Measurements from ENCODE around the gene TJP1.
"Not testable (repeated sequence)": the region's sequence is repeated elsewhere in the genome, so short reads cannot be mapped to it uniquely, and the experiment has no call there.

The TJP1 gene

DNA sequence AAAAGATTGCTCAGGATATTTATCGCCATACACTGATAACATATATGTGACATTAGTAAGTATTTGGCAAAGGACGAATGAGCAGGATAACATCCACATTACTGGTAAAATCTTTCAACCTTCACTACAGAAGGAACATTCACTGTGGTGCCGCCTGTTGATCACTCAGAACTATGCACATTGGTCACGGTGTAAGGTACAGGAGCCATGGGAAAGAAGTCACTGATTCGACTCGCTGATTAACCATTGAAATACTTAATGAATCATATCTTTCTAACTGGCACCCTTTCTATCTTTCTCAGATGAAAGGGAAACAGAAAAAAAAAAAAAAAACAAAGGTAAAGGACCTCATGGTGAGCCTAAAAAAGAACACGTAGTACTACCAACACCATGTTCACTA lies 68.8 kb downstream of the TJP1 start:
- no peak for DNase-seq (ENCODE audit: low spot score)

DNA sequence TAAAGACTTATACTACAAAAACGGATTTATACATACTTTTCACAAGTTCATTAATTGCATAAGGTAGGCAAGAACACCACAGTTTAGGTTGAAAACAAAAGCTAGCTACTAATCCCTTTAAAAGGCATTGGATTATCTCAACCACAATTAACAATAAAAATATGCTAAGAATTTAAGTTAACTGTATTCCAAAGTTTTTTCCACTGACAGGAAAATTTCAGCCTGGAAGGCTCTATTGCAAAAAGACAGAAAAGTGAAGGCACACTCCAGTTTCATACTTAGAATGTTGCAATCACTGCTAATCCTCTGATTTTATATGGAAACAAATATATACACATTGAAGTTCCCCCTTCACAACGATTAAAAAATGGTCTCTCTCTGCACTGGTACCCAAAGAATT lies 71.5 kb downstream of the TJP1 start:
- DNase-seq (ENCODE audit: low spot score): no peak

- DNase-seq (ENCODE audit: low spot score): no peak
Observed at GRCh38 chr15:29749365-29750086, 72.7 kb downstream of the TJP1 start.

DNA sequence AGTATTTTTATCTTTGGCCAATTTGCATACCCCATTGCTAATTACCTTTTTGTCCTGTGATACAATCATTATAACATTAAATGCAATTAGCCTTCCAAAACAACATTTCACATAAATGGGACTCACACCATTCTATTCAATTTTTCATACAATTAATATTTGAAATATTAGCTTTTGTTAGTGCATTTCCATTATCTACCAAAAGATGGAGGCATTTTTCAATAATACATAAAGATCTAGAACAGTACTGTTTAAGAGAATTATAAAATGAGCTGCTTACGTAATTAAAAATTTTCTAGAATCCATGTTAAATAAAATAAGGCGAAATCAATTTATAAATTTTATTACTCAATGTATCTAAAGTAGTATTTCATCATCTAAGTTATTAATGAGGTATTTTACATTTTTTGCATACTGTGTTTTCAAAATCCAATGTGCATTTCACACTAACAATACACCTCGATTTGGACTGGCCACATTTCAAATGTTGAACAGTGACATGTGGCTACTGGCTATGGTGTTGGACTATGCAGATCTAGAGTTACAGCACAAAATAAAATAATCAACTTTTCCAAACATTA lies 74.3 kb downstream of the TJP1 start:
- no peak for DNase-seq (ENCODE audit: low spot score)

- DNase-seq (ENCODE audit: low spot score): no peak
Observed at GRCh38 chr15:29743475-29743874, 78.8 kb downstream of the TJP1 start.

- no peak for DNase-seq (ENCODE audit: low spot score)
Observed at GRCh38 chr15:29740692-29741311, 81.5 kb downstream of the TJP1 start.

DNA sequence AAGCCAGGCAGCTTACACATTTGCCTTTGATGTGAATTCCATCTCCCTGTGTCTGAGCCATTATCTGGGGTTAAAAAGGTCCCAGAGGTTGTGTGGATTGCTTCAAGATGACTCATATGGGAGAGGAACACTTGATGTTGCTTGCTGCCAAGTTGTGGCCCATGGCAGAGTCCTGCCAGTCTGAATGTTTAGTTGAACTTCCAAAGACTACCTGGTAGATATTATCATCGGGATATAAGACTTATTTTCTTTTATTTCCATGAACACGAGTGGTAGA lies 85.6 kb downstream of the TJP1 start:
- DNase-seq (ENCODE audit: low spot score): peak; percentile 96

- peak; percentile 8 for DNase-seq (ENCODE audit: low spot score)
Observed at GRCh38 chr15:29736012-29736743, 86.1 kb downstream of the TJP1 start.

- DNase-seq (ENCODE audit: low spot score): peak; percentile 8
Observed at GRCh38 chr15:29734917-29735572, 87.2 kb downstream of the TJP1 start.

GRCh38 chr15:29731865-29732264 lies 90.4 kb downstream of the TJP1 start:
- no peak for DNase-seq (ENCODE audit: low spot score)

DNA sequence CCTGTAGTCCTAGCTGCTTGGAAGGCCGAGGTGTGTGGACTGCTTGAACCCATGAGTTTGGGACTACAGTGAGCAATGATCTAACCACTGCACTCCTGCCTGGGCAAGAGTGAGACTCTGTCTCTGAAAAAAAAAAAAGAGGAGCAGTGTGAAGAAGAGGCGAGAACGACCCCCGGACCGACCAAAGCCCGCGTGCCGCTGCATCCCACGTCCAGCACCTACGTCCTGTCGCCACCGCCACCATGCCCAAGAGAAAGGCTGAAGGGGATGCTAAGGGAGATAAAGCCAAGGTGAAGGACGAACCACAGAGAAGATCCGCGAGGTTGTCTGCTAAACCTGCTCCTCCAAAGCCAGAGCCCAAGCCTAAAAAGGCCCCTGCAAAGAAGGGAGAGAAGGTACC lies 91.8 kb downstream of the TJP1 start:
- not testable (repeated sequence) for DNase-seq (ENCODE audit: low spot score)

DNA sequence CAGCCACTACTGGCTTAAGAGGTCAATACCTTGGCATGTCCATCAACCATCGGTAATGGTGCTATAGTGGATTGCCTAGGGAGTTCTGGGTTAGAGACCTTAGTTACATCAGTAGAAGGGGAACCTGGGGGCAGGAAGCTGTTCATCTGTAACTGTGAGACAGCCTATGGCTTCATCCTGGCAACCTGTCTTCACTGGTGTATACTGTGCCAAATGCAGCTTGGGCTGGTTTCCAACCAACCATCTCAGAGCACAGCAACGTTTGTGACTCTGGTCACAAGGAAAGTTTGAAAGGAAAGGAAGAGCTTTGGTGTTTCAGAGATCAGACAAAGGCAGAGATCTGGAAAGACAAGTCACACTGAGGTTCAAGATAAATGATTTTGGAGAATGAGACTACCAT lies 93.8 kb downstream of the TJP1 start:
- no peak for DNase-seq (ENCODE audit: low spot score)

GRCh38 chr15:29727871-29728270 lies 94.4 kb downstream of the TJP1 start:
- no peak for DNase-seq (ENCODE audit: low spot score)

GRCh38 chr15:29726553-29726952 lies 95.7 kb downstream of the TJP1 start:
- DNase-seq (ENCODE audit: low spot score): no peak

DNA sequence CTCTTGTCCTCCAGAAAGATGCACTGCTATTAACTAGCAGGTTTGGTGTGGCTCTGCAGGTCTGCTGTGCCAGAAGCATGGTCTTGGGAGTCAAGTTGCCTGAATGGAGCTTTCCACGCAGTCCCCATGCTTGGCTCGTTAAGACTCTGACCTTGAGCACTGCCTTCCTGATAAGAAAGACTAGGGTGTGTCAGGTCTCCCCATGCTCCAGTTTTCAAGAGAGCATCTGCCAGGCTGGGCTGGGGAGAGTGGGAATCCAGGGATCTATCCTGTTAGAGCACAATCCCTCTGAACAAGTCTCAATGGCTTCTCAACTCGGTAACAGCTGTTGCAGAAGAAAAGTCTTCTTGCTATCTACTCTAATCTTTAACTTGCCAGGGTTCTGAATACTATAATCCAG lies 98.2 kb downstream of the TJP1 start:
- DNase-seq (ENCODE audit: low spot score): no peak

- DNase-seq (ENCODE audit: low spot score): no peak
Observed at GRCh38 chr15:29713784-29714183, 108.5 kb downstream of the TJP1 start.

DNA sequence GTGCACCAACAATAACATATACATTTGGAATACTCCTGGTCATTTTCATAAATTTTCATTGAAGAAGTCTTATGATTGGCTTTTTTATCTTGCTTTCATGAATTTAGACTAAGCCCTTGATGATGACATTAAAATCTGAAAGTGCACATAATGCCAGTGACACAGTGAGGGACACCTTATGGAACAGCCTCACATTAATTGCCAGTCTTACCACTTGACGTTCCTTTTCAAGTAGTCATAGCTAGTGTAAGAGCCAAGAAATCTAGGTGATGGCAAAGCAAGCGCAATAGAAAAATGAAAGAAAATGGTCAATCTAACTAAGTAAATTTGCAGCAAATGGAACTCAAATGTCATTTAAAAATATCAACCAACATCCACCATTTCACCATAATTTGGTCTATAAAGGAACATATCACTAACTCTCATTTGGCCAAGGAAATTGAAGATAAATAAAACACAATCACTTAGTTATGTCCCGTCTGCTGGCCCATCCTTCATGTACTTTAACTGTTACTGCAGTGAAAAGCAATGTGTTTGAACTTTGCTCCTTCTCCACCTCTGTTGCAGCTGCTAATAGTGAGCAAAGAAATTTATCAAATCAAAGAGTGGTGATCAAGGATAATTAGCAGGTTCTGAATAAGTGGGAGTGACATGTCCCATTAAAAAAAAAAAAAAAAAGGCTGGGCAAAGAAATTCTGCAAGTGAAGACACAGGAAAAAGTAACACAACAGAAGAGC lies 110.0 kb downstream of the TJP1 start:
- DNase-seq (ENCODE audit: low spot score): no peak

DNA sequence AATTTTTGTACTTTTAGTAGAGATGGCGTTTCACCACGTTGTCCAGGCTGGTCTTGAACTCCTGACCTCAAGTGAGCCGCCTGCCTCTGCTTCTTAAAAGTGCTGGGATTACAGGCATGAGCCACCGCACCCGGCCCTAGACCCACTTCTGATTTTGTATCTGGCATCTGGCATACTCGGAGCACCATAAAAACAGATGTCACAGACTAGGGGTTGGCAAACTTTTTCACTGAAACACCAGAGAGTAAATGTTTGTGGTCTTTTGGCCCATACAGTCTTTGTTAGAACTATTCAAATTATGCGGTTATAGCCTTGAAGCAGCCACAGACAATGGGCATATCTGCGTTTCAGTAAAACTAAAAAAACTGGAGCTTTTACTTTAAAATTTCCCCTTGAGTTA lies 110.7 kb downstream of the TJP1 start:
- DNase-seq (ENCODE audit: low spot score): no peak

GRCh38 chr15:29708519-29708918 lies 113.7 kb downstream of the TJP1 start:
- no peak for DNase-seq (ENCODE audit: low spot score)

- no peak for DNase-seq (ENCODE audit: low spot score)
Observed at GRCh38 chr15:29704950-29705597, 117.2 kb downstream of the TJP1 start.

DNA sequence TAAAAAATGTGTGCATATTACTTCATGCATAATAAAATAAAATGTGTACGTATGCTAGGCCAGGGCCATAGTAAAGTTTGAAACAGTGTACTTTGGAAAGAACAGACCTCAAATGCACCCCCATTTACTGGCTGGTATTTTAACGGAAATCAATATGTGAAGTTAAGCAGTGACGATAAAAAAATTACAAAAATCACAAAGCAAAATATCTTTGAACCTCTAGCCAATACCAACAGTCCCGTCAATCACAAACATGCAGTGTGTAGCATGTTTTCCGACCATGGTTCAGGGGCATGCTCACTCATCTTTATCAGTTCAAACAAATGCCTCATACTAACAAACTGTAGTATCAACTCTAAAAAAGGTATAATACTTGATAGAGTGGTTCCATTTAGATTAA lies 121.1 kb downstream of the TJP1 start:
- no peak for DNase-seq (ENCODE audit: low spot score)
